SU-DHL-6 (cell line): ENCODE results near the gene C6orf15.

Source experiments
- H2AFZ ChIP-seq: fragments of 200-600 bp; sonication (generic); 2 replicates; pipeline ENCODE4 v1.6.1; 2014; ENCODE audit warnings: low read depth, mild to moderate bottlenecking, moderate library complexity, mixed read lengths, antibody characterized with exemption, low read length; ENCODE audit not compliant: severe bottlenecking
- H3F3A ChIP-seq: fragments of 200-600 bp; shearing (Covaris generic); 2 replicates; pipeline ENCODE4 v1.6.0; 2016; ENCODE audit warnings: antibody characterized with exemption, mild to moderate bottlenecking; ENCODE audit not compliant: insufficient read depth
- H3K27ac ChIP-seq: fragments of 200-600 bp; sonication (generic); 2 replicates; pipeline ENCODE4 v1.5.1; 2016; ENCODE audit warnings: low read depth, mild to moderate bottlenecking, low read length, moderate library complexity, mixed read lengths
- H3K27me3 ChIP-seq: fragments of 200-600 bp; sonication (generic), shearing (Covaris generic); 2 replicates; pipeline ENCODE4 v1.6.0; 2014; ENCODE audit warnings: mild to moderate bottlenecking, low read length
- H3K36me3 ChIP-seq: fragments of 200-600 bp; sonication (generic); 2 replicates; pipeline ENCODE4 v1.6.1; 2014; ENCODE audit warnings: mild to moderate bottlenecking, low read length, mixed read lengths
- H3K4me2 ChIP-seq: fragments of 300-600, 200-600 bp; shearing (Covaris generic), sonication (generic); 2 replicates; pipeline ENCODE4 v1.6.0; 2014; ENCODE audit warnings: low read length, low read depth, mild to moderate bottlenecking; ENCODE audit not compliant: poor library complexity, severe bottlenecking
- H3K4me3 ChIP-seq: fragments of 200-600 bp; sonication (generic); 2 replicates; pipeline ENCODE4 v1.5.1; 2014; ENCODE audit warnings: antibody characterized with exemption, low read length, mild to moderate bottlenecking, mixed read lengths; ENCODE audit not compliant: insufficient read depth, poor library complexity, severe bottlenecking
- H3K79me2 ChIP-seq: fragments of 200-600 bp; sonication (generic); 2 replicates; pipeline ENCODE4 v1.6.1; 2014; ENCODE audit warnings: mild to moderate bottlenecking, low read length, moderate library complexity; ENCODE audit not compliant: insufficient read depth
- H3K9ac ChIP-seq: fragments of 200-600 bp; sonication (generic); 2 replicates; pipeline ENCODE4 v1.7.0; 2014; ENCODE audit warnings: mild to moderate bottlenecking, low read length
- H3K9me2 ChIP-seq: fragments of 200-600 bp; sonication (generic); replicated peaks from 2 replicates; pipeline ENCODE4 v1.6.1; 2014; ENCODE audit warnings: low read length; ENCODE audit not compliant: insufficient read depth
- H3K9me3 ChIP-seq: fragments of 200-600 bp; sonication (generic); 2 replicates; pipeline ENCODE4 v1.6.1; 2014; ENCODE audit warnings: low read length, mixed read lengths; ENCODE audit not compliant: insufficient read depth
- H4K20me1 ChIP-seq: fragments of 200-600 bp; sonication (generic); 2 replicates; pipeline ENCODE4 v1.6.1; 2014; ENCODE audit warnings: low read depth, mild to moderate bottlenecking, antibody characterized with exemption, low read length, moderate library complexity, mixed read lengths
- EZH2phosphoT487 ChIP-seq: fragments of 200-600 bp; sonication (generic), shearing (Covaris generic); conservative IDR thresholded peaks from 2 replicates; pipeline ENCODE4 v1.6.1; 2018; ENCODE audit warnings: mild to moderate bottlenecking, antibody characterized with exemption, low read length, moderate library complexity, mixed read lengths
- TF ChIP-seq, protein P1 (sequence below): fragments of 200-600 bp; sonication (generic); IDR thresholded peaks from one replicate; pipeline ENCODE4 v1.5.1; 2017; ENCODE audit warnings: antibody characterized with exemption, mild to moderate bottlenecking, low read length, moderate library complexity; ENCODE audit not compliant: insufficient read depth, poor library complexity, severe bottlenecking

C6orf15 gene

DNA sequence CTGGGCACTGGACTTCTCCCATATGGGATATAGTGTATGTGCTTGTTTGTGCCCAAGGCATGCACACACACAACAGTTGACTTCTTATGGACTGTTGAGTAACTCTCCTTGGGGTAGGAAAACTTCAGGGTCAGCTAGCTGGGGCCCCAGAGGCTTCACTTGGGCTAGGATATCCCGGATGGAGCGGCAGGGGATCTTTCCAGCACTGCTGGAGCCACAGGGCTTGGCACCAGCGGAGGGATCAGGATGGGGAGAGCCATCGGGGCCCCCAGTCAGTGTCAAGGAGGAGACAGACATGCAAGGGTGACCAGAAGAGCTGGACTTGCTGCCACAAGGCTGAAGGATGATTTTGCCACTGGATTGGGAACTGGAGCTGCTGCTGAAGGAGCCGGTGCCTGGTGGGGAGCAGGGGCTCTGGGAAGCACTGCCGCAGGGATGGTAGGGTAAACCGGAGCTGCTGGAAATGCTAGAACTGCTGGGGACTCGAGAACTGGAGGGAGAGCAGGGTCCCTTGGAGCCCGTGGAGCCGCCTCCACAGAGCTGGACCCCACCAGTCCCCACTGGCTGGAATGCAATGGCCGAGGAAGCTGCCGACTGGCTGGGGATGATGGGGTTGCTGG, 3.7 kb upstream of the C6orf15 start:
- Histone ChIP-seq H3K4me2 (no peak overlapping the region), H3K9me2 (no peaks in the 10 kb centered on the region), H3K9me3 (no peaks in the 10 kb centered on the region), H3K36me3 (no peaks in the 10 kb centered on the region), H3K27ac (no peak overlapping the region), H3K4me3 (no peak overlapping the region), H2AFZ (no peak overlapping the region), H4K20me1 (no peaks in the 10 kb centered on the region), H3F3A (no peaks in the 10 kb centered on the region), H3K9ac (no peak overlapping the region), H3K27me3 (no peaks in the 10 kb centered on the region), H3K79me2 (no peaks in the 10 kb centered on the region)
- TF ChIP-seq, protein P1, sequence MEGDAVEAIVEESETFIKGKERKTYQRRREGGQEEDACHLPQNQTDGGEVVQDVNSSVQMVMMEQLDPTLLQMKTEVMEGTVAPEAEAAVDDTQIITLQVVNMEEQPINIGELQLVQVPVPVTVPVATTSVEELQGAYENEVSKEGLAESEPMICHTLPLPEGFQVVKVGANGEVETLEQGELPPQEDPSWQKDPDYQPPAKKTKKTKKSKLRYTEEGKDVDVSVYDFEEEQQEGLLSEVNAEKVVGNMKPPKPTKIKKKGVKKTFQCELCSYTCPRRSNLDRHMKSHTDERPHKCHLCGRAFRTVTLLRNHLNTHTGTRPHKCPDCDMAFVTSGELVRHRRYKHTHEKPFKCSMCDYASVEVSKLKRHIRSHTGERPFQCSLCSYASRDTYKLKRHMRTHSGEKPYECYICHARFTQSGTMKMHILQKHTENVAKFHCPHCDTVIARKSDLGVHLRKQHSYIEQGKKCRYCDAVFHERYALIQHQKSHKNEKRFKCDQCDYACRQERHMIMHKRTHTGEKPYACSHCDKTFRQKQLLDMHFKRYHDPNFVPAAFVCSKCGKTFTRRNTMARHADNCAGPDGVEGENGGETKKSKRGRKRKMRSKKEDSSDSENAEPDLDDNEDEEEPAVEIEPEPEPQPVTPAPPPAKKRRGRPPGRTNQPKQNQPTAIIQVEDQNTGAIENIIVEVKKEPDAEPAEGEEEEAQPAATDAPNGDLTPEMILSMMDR: no peak
- no peak for TF ChIP-seq EZH2phosphoT487

DNA sequence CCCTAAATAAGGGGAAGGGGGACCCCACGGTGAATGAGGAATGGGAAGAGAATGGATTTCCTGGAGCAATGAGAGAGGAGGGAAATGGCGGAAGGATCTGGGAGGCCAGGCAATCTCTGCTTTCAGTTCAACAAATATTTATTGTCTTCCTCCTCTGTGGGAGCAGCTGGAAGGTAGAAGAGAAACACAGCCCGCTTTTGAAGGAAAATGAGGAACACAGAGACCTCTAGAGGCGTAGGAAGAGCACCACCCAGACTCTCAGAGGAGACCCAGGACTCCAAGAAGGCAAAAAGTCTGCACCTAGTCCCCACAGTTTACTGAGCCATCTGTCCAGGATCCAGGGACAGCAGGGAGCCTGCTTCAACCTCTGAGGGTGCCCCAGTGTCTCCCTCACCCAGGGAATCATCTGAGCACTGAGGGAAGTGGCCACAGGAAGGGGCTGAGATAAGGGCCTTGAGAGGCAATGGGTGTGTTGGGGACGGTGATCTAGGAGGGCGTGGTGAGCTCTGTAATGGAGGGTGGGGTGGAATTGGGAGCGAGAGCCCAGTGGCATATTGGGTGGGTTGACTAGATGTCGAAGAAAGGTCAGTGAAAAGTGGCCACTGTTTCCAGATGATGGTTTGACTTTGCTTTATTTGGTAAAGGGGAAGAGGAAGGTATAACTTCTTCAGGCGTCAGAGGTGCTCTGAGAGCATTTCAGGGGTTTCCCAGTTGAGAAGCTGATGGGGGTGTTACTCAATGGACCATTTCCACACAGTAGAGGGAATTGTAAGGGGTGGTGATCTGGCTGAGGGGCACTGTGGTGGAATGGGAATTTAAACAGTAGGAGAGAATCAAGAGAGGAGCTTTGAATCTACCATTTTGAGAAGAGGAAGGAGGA, 2.8 kb upstream of the C6orf15 start:
- no peaks in the 10 kb centered on the region for H3K79me2 ChIP-seq
- H3K27me3 ChIP-seq: no peaks in the 10 kb centered on the region
- no peaks in the 10 kb centered on the region for H3F3A ChIP-seq
- TF ChIP-seq, protein P1: no peak
- no peak for TF ChIP-seq EZH2phosphoT487
- no peak overlapping the region for H3K27ac ChIP-seq
- H3K36me3 ChIP-seq: no peaks in the 10 kb centered on the region
- H4K20me1 ChIP-seq: no peaks in the 10 kb centered on the region
- H3K9me3 ChIP-seq: no peaks in the 10 kb centered on the region
- H2AFZ ChIP-seq: no peak overlapping the region
- no peak overlapping the region for H3K9ac ChIP-seq
- no peaks in the 10 kb centered on the region for H3K9me2 ChIP-seq
- H3K4me2 ChIP-seq: no peak overlapping the region
- no peak overlapping the region for H3K4me3 ChIP-seq

DNA sequence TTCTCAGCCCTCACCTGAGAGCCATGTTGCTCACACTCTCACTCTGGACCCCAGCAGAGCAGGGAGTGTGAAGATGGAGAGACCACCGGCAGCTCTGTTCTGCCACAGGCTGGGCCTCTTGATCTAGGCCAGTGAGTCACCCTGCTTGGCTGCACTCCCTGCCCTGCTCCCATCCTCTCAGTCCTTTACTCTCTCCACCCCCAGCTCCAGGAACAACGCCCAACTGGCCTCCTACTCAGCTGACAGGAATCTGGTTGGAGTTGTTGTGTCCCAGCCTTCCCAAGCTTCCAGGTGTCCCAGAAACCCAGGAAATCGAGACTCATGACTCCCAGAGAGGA, 2.1 kb upstream of the C6orf15 start, which contains the start of gene PSORS1C1:
PSORS1C1 (plus strand) TSS at position 260 of the 338 bp plus-strand sequence. CDS start 14,833 bp downstream, outside the sequence.
- Histone ChIP-seq H3K79me2 (no peaks in the 10 kb centered on the region), H3K9ac (no peak within 1 kb of the TSS), H3K9me3 (no peaks in the 10 kb centered on the region), H3K27ac (no peak within 1 kb of the TSS), H4K20me1 (no peaks in the 10 kb centered on the region), H3F3A (no peaks in the 10 kb centered on the region), H3K36me3 (no peaks in the 10 kb centered on the region), H3K9me2 (no peaks in the 10 kb centered on the region), H3K4me2 (no peak within 1 kb of the TSS), H2AFZ (no peak within 1 kb of the TSS), H3K4me3 (no peak within 1 kb of the TSS), H3K27me3 (no peaks in the 10 kb centered on the region)
- TF ChIP-seq, protein P1: no peak
- no peak for TF ChIP-seq EZH2phosphoT487
